ENCODE results near the gene MYO1A. TPM values are rescaled to one million over a fixed set of nuclear protein-coding genes. Genes with fewer than 3 reads are reported as not detected.
A peak's percentile ranks its signal among the peaks of the same experiment; 100 is the strongest.
"Not testable (repeated sequence)": the region's sequence is repeated elsewhere in the genome, so short reads cannot be mapped to it uniquely, and the experiment has no call there.

MYO1A gene
- total RNA-seq, 2 experiments from 2014 or later: 0.61 to 0.97 TPM

DNA sequence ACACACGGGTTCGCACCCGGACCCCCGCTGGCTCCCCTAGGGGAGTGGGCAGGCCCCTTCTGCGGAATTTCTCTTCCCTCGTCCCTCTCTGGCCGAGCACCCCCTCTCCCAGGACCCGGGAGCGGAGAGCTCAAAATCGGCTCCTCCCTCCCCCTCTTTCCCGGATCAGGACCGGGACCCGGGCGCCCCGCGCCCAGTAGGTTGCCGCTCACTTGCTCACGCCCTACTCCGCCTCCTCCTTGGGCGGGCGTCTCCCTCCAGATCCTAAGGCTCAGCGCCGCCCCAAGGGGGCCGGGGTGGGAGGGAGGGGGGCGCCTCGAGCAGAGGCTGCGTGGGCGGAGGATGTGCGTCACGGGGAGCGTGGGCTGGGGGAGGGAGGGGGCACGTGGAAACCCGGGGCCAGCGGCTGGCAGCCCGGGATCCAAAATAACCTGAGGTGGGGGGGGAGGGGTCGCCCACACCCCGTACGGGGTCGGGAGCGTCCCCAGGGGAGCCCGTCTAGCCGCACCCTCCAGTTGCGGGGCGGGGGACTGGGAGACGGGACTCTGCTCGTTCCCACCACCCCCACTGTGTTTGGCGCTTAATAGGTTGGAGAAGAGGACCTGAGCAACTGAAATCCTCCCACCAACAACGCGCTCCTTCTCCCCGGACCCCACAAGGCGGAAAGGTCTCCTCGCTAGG is 37.2 kb upstream of the MYO1A start:
- H3K4me3 Mint-ChIP-seq: peak overlapping the region; percentile 89
- POLR2A ChIA-PET: interaction anchor here (0.6 to 6.7 kb wide), 8 partner anchors 9 to 727 kb away, joined by 4 to 52 read pairs (median 5); partner anchors contain the start of genes NEMP1, STAT2 and STAT6
- peak; percentile 95 for DNase-seq
- H3K9me3 Mint-ChIP-seq: no peaks in the 10 kb centered on the region
- peaks cover 24% of the 10 kb centered on the region for H3K36me3 Mint-ChIP-seq
- peak overlapping the region; percentile 98 for H3K27ac Mint-ChIP-seq
- CTCF ChIA-PET: interaction anchor here (0.6 to 14.4 kb wide), 5 partner anchors 11 to 156 kb away, joined by 3 to 251 read pairs (median 4); partner anchors contain the start of genes NEMP1 and STAT6
- intact Hi-C loops (cut with micrococcal nuclease): loop anchor here (1.0 to 5.0 kb wide), 5 partner anchors 8 to 450 kb away; partner anchors contain the start of genes PTGES3, SHMT2 and STAT6
- H3K27me3 Mint-ChIP-seq: no peaks in the 10 kb centered on the region
- peaks cover 51% of the 10 kb centered on the region for H3K4me1 Mint-ChIP-seq (ENCODE audit: low read depth)

GRCh38 chr12:57086493-57087009 is 36.6 kb upstream of the MYO1A start:
- Mint-ChIP-seq H3K4me1 (ENCODE audit: low read depth) (peaks cover 45% of the 10 kb centered on the region), H3K4me3 (peak overlapping the region; percentile 83), H3K27ac (peak overlapping the region; percentile 98), H3K27me3 (no peaks in the 10 kb centered on the region), H3K36me3 (peaks cover 18% of the 10 kb centered on the region), H3K9me3 (no peaks in the 10 kb centered on the region)
- intact Hi-C loops (cut with micrococcal nuclease): loop anchor here (1.0 to 5.0 kb wide), 5 partner anchors 7 to 449 kb away; partner anchors contain the start of genes PTGES3, SHMT2 and STAT6
- POLR2A ChIA-PET: interaction anchor here (1.0 to 6.7 kb wide), 4 partner anchors 8 to 726 kb away, joined by 4 to 52 read pairs (median 24); partner anchors contain the start of genes NEMP1, STAT2 and STAT6
- CTCF ChIA-PET: interaction anchor here (1.5 to 14.4 kb wide), 3 partner anchors 12 to 156 kb away, joined by 3 to 251 read pairs (median 25); partner anchors contain the start of genes NEMP1 and STAT6
- DNase-seq: peak; percentile 60

DNA sequence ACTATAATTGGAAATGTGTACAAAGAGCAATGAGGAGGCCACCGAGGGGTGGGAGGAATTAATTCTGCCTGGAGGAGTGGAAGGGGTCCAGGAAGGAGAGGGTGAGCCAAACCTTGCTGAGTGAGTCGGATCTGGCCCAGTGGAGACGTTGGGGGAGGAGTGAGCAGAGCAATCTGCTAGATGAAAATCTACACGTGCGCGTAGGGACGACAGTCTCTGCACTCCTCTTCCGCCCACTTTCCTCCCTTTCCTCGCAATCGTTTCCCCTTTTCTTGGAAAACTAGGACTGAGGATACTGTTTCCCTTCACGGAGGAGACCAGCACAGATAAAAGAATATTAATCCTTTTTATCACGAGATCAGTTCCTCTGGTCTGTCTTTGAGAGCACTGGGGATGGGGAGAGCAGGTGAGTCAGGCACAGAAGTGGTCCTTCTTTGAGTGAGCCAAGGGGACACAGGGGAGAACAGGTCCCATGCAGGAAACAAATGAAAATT is 36.1 kb upstream of the MYO1A start:
- no peaks in the 10 kb centered on the region for H3K9me3 Mint-ChIP-seq
- peaks cover 41% of the 10 kb centered on the region for H3K4me1 Mint-ChIP-seq (ENCODE audit: low read depth)
- peak; percentile 61 for DNase-seq
- intact Hi-C loops (cut with micrococcal nuclease): loop anchor here (2.0 to 5.0 kb wide), 3 partner anchors 141 to 449 kb away; partner anchors contain the start of genes PTGES3 and SHMT2
- peak overlapping the region; percentile 83 for H3K4me3 Mint-ChIP-seq
- peak overlapping the region; percentile 98 for H3K27ac Mint-ChIP-seq
- CTCF ChIA-PET: interaction anchor here (2.6 to 14.4 kb wide), 3 partner anchors 11 to 26 kb away, joined by 11 to 251 read pairs (median 25); partner anchors contain the start of genes NEMP1 and STAT6
- no peaks in the 10 kb centered on the region for H3K27me3 Mint-ChIP-seq
- H3K36me3 Mint-ChIP-seq: peaks cover 14% of the 10 kb centered on the region
- POLR2A ChIA-PET: interaction anchor here (1.4 to 5.0 kb wide), 2 partner anchors 17 to 25 kb away, joined by 5 to 43 read pairs; partner anchors contain the start of gene STAT6

DNA sequence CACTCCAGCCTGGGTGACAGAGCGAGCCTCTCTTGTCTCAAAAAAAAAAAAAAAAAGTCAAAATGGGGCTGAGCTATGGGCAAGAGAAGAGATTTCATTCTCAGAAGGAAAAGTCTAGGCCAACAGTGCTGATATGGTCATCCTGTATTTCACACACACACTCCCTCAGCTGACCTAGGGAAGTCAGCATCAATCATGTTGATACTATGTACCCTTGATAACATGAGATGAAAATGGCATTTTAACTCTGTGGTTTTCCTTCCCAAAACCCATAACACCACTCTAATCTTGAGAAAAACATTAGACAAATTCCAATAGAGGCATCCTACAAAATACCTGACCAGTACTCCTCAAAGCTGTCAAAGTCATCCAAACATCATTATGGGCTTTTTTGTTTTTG is 30.9 kb upstream of the MYO1A start:
- DNase-seq: no peak
- ChIA-PET POLR2A (interaction anchor here (3.4 kb wide), 1 partner anchor 30 kb away, joined by 41 read pairs; the partner anchor contains the start of gene STAT6), CTCF (interaction anchor here (1.3 to 15.6 kb wide), 4 partner anchors 12 to 31 kb away, joined by 7 to 251 read pairs (median 34); partner anchors contain the start of gene NAB2)
- Mint-ChIP-seq H3K27me3 (no peaks in the 10 kb centered on the region), H3K9me3 (no peaks in the 10 kb centered on the region), H3K4me1 (ENCODE audit: low read depth) (peaks cover 43% of the 10 kb centered on the region), H3K36me3 (peaks cover 16% of the 10 kb centered on the region), H3K4me3 (no peak overlapping the region), H3K27ac (peak overlapping the region; percentile 51)
- intact Hi-C loops (cut with micrococcal nuclease): no loop called here

DNA sequence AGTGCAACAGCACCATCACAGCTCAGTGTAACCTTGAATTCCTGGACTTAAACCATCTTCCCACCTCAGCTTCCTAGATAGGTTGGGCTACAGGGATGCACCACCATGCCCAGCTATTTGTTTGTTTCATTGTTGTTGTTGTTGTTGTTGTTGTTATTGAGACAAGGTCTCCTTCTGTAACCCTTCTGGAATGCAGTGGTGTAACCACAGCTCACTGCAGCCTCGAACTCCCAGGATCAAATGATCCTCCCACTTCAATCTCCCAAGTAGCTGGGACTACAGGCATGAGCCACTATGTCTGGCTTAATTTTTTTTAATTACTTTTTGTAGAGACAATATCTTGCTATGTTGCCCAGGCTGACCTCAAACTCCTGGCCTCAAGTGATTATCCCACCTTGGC is 29.9 kb upstream of the MYO1A start:
- H3K27ac Mint-ChIP-seq: peak overlapping the region; percentile 97
- no peak for DNase-seq
- H3K4me1 Mint-ChIP-seq (ENCODE audit: low read depth): peaks cover 33% of the 10 kb centered on the region
- ChIA-PET POLR2A (interaction anchor here (1.4 to 4.1 kb wide), 4 partner anchors 10 to 31 kb away, joined by 4 to 52 read pairs (median 28); partner anchors contain the start of genes NAB2 and STAT6), CTCF (interaction anchor here (0.7 to 15.6 kb wide), 11 partner anchors 11 to 159 kb away, joined by 3 to 261 read pairs (median 5); partner anchors contain the start of genes NAB2 and STAT6)
- no peaks in the 10 kb centered on the region for H3K9me3 Mint-ChIP-seq
- peaks cover 16% of the 10 kb centered on the region for H3K36me3 Mint-ChIP-seq
- no peak overlapping the region for H3K4me3 Mint-ChIP-seq
- intact Hi-C loops (cut with micrococcal nuclease): loop anchor here (1.0 to 10.0 kb wide), 5 partner anchors 7 to 675 kb away; partner anchors contain the start of genes CDK4, MARCHF9, MBD6 and PTGES3
- H3K27me3 Mint-ChIP-seq: no peaks in the 10 kb centered on the region

GRCh38 chr12:57078519-57079404 is 28.8 kb upstream of the MYO1A start, which contains the start of gene NEMP1:
TSS of gene NEMP1 (minus strand) at chr12:57078791. CDS start at chr12:57078745, 46 bp downstream.
- Mint-ChIP-seq H3K27ac (peak within 1 kb of the TSS; percentile 97), H3K36me3 (peaks cover 18% of the 10 kb centered on the region), H3K4me1 (ENCODE audit: low read depth) (peaks cover 36% of the 10 kb centered on the region), H3K4me3 (peak within 1 kb of the TSS; percentile 99), H3K9me3 (no peaks in the 10 kb centered on the region), H3K27me3 (no peaks in the 10 kb centered on the region)
- CTCF ChIA-PET: interaction anchor here (0.7 to 15.6 kb wide), 15 partner anchors 8 to 160 kb away, joined by 3 to 261 read pairs (median 5); partner anchors contain the start of genes NAB2 and STAT6
- POLR2A ChIA-PET: interaction anchor here (0.9 to 4.1 kb wide), 7 partner anchors 9 to 32 kb away, joined by 3 to 52 read pairs (median 11); partner anchors contain the start of genes NAB2 and STAT6
- intact Hi-C loops (cut with micrococcal nuclease): loop anchor here (1.0 to 10.0 kb wide), 8 partner anchors 9 to 676 kb away; partner anchors contain the start of genes CDK4, MARCHF9, MBD6 and PTGES3
- peak; percentile 98 for DNase-seq

DNA sequence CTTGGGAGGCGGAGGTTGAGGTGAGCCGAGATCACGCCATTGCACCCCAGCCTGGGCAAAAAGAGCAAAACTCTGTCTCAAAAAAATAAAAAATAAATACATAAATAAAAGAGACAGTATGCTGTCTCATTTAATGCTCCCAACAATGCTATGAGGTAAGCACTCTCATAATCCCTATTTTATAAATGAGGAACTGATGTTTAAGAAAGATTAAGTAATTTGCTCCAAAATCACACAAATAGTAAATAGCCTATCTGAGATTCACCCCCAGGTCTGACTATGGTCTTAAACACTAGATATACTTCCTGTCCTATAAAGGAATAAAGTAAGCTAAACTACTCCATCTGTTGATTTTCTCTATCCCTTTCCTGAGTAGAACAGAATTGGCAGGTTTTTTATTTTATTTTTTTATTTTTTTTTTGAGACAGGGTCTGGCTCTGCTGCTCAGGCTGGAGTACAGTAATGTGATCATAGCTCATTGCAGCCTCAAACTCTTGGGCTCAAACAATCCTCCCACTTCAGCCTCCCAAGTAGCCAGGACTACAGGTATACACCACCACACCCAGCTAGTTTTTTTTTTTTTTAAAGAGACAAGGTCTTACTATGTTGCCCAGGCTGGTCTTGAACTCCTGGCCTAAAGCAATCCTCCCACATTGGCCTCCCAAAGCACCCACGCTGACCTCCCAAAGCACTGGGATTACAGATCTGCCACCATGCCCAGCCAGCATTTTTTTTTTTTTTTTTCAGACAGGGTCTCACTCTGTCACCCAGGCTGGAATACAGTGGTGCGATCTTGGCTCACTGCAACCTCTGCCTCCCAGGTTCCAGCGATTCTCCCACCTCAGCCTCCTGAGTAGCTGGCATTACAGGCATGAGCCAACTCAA is 23.9 kb upstream of the MYO1A start:
- H3K27ac Mint-ChIP-seq, H3K27me3 Mint-ChIP-seq, DNase-seq, H3K4me3 Mint-ChIP-seq, H3K9me3 Mint-ChIP-seq: not testable (repeated sequence)
- intact Hi-C loops (cut with micrococcal nuclease): loop anchor here (10.0 kb wide), 1 partner anchor 681 kb away; the partner anchor contains the start of genes CDK4 and MARCHF9
- ChIA-PET CTCF (interaction anchor here (0.9 to 15.6 kb wide), 9 partner anchors 9 to 109 kb away, joined by 3 to 261 read pairs (median 5); partner anchors contain the start of genes NAB2, STAT6 and ZBTB39), POLR2A (interaction anchor here (0.6 to 0.7 kb wide), 3 partner anchors 17 to 25 kb away, joined by 3 read pairs; no protein-coding TSS in a partner anchor)
- Mint-ChIP-seq H3K36me3 (peaks cover 48% of the 10 kb centered on the region), H3K4me1 (ENCODE audit: low read depth) (peaks cover 46% of the 10 kb centered on the region)

DNA sequence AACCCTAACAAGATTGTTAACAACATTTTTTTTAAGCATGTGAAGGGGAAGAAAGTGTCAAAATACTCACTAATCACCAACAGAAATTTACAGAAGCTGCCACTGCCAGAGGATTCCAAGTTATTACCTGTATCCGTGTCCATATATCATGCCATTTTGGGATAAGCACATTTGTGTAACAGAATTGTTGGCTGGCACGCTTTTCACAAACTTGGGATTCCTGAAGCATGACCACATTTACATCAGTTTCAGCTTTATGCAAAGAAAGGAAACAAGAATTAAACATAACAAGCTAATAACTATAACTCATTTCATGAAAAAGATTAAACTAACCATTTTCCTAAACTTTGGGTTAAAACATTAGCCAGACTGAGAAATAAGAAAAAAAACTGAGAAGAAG is 22.7 kb upstream of the MYO1A start:
- intact Hi-C loops (cut with micrococcal nuclease): loop anchor here (10.0 kb wide), 1 partner anchor 682 kb away; the partner anchor contains the start of genes CDK4 and MARCHF9
- POLR2A ChIA-PET: interaction anchor here (1.0 kb wide), 1 partner anchor 40 kb away, joined by 4 read pairs; no protein-coding TSS in a partner anchor
- no peaks in the 10 kb centered on the region for H3K9me3 Mint-ChIP-seq
- no peak overlapping the region for H3K4me3 Mint-ChIP-seq
- DNase-seq: no peak
- peaks cover 50% of the 10 kb centered on the region for H3K36me3 Mint-ChIP-seq
- peaks cover 50% of the 10 kb centered on the region for H3K4me1 Mint-ChIP-seq (ENCODE audit: low read depth)
- H3K27ac Mint-ChIP-seq: no peak overlapping the region
- H3K27me3 Mint-ChIP-seq: no peaks in the 10 kb centered on the region
- CTCF ChIA-PET: interaction anchor here (0.8 to 15.6 kb wide), 6 partner anchors 16 to 167 kb away, joined by 3 to 261 read pairs (median 6); partner anchors contain the start of genes NAB2 and STAT6

DNA sequence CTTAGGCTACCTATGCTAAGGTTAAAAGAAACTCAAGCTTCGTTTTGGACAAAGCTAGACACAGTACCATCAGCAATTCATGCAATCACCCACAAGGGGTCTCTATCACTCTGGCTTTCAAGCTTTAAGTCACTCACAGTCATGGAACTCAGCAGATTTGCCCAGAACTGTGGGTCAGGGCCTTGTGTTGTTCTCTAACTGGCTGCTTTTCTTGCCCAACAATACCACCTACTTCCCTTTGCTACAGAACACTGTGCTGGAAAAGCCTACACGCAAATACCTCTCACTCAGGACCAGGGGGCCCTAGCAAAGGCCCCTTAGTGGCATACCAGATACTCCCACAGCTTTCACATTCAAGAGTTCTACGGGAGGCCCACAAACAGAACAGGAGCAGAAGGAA is 19.6 kb upstream of the MYO1A start:
- CTCF ChIA-PET: interaction anchor here (0.6 to 15.6 kb wide), 29 partner anchors 9 to 433 kb away, joined by 3 to 261 read pairs (median 4); partner anchors contain the start of genes LRP1, NAB2, NEMP1 and STAT6
- Mint-ChIP-seq H3K36me3 (peaks cover 63% of the 10 kb centered on the region), H3K27ac (peak overlapping the region; percentile 91), H3K4me3 (peak overlapping the region; percentile 17), H3K4me1 (ENCODE audit: low read depth) (peaks cover 63% of the 10 kb centered on the region), H3K27me3 (no peaks in the 10 kb centered on the region), H3K9me3 (peaks cover 4% of the 10 kb centered on the region)
- POLR2A ChIA-PET: interaction anchor here (0.9 to 2.4 kb wide), 8 partner anchors 9 to 42 kb away, joined by 3 to 20 read pairs (median 6); partner anchors contain the start of genes NEMP1 and STAT6
- intact Hi-C loops (cut with micrococcal nuclease): loop anchor here (1.0 to 2.0 kb wide), 4 partner anchors 9 to 113 kb away; partner anchors contain the start of gene NEMP1
- peak; percentile 68 for DNase-seq
